Hepatocyte (in vitro differentiated cells): ENCODE results near the gene DRC1.

Experiments
- CTCF ChIP-seq: fragments of 200-600 bp; sonication (generic); IDR thresholded peaks from 2 replicates; pipeline ENCODE4 v1.5.1; 2016; ENCODE audit warnings: antibody characterized with exemption, mild to moderate bottlenecking; ENCODE audit not compliant: poor library complexity
- EZH2 ChIP-seq: fragments of 200-600 bp; sonication (generic); IDR thresholded peaks from 2 replicates; pipeline ENCODE4 v1.6.1; 2016; ENCODE audit warnings: antibody characterized with exemption, mild to moderate bottlenecking, borderline replicate concordance

- TF ChIP-seq CTCF: no peak
- TF ChIP-seq EZH2: no peak
Measured at GRCh38 chr2:26492749-26493515, 91.2 kb downstream of the DRC1 start.
